A172 (cell line): ENCODE results near the gene ARHGEF7. TPM values are rescaled to one million over a fixed set of nuclear protein-coding genes. Genes with fewer than 3 reads are reported as not detected.
"Not testable (repeated sequence)": the region's sequence is repeated elsewhere in the genome, so short reads cannot be mapped to it uniquely, and the experiment has no call there.

Experiments
- DNase-seq: peaks from one replicate; pipeline ENCODE4 v3.0.0-alpha.2; 2015; ENCODE audit warnings: low spot score
- total RNA-seq: library from RNA; depleted of rRNA; stranded (reverse); fragments of >200 nt; shearing (Covaris generic); gene quantifications from 2 replicates; pipeline ENCODE4 v1.2.3, GENCODE V29; 2014

The ARHGEF7 gene
- total RNA-seq, 1 experiment from 2014 or later: 26.9 TPM

DNA sequence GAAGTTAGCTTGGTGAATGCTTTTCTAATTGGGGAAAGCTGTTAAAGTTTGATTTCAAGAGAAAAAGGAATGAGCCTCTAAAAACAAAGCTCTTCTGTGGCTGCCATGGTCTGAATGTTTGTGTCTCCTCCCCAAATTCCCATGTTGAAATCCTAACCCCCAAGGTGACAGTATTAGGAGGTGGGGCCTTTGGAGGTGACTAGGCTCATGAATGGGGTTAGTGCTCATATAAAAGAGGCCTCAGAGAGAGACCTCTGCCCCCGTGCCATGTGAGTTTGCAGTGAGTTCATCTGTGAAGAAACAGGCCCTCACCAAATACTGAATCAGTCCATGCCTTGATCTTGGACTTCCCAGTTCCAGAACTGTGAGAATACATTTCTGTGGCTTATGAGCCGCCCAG is 56.5 kb downstream of the ARHGEF7 start:
- no peak for DNase-seq

DNA sequence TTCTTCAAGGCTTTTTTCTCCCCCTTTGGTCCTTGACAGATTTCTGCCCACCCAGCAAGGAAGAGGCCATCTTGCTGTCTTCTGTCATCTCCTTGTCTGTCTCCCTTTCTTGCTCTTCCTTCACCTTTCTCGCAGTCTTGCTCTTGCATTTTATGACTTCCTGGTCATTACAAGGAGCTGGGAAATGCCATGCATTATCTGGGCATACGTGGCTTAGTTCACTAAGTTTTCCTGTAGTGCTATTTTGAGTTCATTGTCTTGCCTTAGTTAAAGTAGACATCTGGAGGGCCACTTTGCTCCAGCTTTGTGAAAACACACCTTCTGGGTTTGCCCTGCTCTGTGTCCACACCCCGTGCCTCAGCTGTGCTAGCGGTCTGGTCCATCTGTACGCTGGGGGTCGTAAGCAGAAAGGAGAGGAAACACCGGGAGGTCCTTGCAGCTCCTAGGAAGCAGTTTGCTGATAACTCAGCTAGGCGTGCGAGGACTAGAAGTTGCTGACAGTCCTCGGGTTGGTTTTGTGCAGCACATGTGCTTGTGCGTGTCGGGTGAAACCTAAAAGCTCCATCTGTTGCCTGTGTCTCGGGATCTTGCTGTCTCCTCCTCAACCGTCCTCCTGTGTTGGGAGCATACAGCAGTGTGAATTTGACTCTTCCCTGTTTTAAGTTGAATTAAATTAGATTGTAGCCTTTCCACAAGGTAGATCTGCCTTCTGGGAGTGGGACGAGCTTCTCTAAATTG is 59.4 kb downstream of the ARHGEF7 start:
- DNase-seq: no peak

DNA sequence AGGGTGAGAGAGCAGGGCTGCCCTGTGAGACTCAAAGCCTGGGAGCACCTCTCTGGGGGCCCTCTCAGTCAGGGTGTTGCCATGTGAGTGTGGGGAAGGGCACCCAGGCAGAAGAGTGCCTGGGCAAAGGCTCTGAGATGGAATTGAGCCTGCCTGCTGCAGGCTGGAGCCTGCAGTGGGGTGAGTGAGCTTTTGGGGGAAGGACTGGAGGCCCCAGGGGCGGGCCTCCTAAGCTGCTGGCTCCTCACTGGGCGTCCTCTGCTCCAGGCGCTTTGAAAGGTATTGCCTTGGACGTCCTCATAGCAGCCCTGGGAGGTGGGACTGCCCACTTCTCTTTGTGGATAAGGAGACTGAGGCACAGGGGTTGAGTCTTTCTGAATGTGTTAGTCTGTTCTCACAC is 60.3 kb downstream of the ARHGEF7 start:
- DNase-seq: no peak

DNA sequence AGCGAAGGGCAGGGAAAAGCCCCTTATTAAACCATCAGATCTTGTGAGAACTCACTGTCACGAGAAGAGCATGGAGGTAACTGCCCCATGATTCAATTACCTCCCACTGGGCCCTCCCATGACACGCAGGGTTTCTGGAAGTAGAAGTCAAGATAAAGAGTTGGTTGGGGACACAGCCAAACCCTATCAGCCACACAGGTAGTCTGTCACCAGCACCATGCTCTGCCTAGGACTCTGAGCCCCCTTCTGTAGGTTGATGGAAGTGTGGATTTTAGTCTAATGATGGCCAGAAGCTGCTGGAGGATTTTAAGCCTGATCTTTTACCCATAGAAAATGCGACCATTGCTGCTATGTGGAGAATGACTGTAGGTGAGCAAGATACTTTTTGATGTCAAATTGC is 60.8 kb downstream of the ARHGEF7 start:
- no peak for DNase-seq

DNA sequence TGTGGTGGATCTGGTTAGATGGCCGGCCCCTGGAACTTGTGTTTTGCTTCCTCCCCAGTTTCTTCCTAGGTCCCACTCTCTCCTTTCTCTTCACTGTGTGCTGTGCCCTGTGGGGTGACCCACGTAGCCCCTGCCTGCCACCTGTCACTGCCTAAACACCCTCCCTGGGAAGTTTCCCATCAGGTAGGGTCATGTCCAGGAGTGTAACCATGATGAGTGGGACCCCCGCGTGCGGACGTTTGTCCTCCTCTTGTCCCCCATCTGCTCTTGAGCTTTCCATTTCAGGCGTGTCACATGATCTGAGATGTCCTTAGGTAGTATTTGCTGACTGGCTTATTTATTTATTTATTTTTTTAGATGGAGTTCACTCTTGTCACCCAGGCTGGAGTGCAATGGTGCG is 61.3 kb downstream of the ARHGEF7 start:
- no peak for DNase-seq

DNA sequence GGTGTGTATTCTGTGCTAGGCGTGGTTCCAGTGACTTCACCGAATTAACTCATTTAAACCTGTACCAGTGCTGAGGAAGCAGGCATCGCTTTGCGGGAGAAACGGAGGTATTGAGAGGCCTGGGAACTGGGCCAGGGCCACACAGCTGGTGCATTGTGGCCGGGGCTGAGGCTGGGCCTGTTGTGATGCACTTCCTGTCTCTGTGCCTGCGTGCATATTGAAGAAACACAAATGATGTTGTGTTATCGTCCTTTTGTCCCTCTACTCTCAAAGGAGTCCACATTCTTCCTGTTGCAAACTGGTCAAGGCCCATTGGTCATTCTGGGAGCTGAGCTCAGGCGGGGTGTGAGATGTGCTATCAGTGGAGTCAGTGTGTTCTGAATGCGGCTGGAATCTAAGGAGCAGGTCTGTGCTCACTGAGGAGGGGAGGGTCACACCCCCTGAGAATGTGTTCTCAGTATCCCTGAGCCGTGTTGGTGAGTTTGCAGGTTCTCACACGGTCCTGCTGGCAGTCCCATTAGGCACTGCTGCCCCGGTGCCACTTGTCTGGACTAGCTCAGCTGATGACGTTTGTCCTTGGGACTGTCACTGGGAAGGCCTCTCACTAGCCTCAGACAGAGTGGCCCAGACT is 62.1 kb downstream of the ARHGEF7 start:
- DNase-seq: no peak

DNA sequence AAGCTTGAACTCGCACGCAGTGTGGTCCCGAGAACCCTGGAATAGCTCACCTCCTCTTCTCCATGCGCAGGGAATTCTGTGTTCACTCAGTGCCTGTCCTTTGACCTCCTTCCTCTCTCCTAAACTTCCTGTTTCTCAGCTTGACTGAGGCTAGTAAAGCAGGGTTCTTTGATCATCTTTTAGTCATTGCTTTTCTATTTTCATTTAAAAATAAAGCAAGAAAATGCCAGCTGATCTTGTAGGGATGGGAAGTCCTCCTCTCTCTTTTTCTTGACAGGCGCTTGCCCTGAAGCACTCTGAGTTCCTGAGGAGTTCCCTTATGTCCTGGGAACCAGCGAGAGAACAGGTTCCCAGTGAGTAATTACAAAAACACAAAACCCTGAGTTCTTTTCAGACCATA is 62.8 kb downstream of the ARHGEF7 start:
- DNase-seq: no peak

DNA sequence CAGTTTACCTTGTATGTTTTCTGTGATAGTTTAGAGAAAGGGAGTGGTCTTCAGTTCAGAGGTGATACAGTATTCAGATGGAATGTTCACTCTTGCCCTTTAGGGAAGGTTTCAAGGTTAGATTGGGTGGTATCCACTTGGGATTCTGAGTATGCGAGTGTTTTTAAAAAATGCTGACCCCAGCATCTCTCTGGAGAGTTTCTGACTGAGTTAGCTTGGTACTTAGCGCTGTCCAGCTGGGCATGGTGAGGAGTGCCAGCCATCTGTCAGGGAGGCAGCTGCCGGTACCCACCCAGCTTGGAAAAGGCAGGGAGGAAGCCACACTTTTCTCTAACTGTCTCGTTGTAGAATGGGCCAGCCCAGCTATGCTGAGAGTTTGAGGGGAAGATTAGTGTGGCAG is 63.3 kb downstream of the ARHGEF7 start:
- DNase-seq: no peak

DNA sequence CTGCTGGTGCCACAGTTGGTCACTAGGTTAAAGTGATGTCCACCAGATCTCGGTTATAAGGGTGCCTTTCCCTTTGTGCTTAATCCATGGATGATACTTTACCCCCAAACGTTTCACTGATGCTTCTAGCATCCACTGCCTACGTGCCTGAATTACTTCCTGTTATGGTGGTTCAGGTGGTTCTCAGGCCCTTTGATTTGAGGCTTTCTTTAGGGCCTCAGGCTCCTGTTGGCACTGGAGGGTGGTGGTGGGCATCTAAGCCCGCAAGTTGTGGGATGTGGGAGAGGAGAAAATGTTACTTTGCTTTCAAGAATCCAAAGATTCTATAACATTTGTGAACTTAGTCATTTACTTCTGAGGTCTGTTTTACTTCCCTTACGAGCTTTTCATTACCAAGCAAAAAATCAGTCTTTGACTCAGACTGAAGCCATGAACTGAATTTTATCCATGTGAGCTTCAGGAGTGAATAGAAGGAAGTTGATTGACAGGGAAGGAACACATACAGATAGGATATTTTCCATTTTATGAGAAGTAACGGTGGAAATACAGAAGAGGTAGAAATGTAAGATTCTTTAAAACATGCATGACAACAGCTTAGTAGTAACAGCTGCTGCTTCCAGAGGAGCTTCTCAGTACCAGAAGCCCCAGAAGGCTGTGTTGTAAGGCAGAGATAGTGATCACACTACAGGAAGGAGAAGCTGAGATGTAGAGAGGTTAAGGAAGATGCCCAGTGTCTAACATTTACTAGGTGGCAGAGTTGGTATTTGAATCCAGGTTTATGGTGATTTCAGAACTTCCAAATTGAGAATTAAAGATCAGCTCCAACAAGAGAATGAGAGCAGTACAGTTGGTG is 65.0 kb downstream of the ARHGEF7 start:
- DNase-seq: no peak

DNA sequence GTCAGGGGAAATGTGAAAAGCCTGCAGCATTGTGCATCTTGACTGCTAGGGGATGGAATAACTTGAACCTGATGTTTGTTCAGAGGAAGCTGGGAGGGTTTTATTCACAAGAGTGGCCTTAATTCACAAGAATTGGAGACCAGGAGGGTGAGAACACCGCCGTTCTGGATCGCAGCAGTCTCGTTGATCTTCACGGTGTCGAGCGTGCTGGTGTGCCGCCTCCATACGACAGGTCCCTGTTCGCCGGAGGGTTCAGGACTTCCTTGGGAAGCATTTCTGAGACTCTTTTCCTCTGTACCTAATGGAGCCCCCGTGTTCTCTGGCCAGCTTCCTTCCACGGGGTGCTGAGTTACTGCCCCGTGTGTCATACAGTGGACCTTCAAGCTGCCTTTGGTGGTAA is 66.9 kb downstream of the ARHGEF7 start:
- DNase-seq: no peak

DNA sequence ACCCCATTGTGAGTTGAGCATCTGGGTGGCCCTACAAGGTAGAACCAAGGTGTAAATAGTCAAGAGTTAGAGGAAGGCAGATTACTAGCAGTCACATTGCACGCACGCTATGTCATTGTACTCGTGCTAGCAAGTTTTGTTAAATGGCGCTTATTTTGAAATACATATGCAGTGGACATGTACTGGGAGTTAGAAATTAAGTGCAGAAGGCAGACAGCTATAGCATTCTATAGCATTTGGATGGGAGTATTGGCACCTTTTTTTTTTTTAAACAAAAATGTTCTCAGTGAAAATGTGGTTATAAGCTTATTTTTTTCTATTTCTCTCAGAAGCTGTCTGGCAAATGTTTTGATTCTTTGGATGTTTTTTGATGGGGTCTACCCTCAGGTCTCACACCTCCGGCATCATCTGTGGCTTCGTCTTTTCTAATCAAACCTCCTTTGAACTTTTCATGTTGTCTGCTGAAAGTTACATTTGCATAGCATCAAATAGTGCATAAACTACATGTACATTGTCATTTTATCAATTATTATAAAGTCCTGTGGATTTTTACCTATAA is 68.1 kb downstream of the ARHGEF7 start:
- no peak for DNase-seq

DNA sequence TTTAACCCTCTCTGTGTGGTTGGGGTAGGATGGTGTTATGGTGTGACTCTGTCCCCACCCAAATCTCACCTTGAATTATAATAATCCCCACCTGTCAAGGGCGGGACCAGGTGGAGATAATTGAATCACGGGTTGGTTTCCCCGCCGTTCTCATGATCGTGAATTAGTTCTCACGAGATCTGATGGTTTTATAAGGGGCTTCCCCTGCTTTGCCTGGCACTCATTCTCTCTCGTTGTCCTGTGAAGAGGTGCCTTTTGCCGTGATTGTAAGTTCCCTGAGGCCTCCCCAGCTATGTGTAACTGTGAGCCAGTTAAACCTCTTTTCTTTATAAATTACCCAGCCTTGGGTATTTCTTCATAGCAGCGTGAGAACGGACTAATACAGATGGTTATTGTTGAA is 68.8 kb downstream of the ARHGEF7 start:
- no peak for DNase-seq

DNA sequence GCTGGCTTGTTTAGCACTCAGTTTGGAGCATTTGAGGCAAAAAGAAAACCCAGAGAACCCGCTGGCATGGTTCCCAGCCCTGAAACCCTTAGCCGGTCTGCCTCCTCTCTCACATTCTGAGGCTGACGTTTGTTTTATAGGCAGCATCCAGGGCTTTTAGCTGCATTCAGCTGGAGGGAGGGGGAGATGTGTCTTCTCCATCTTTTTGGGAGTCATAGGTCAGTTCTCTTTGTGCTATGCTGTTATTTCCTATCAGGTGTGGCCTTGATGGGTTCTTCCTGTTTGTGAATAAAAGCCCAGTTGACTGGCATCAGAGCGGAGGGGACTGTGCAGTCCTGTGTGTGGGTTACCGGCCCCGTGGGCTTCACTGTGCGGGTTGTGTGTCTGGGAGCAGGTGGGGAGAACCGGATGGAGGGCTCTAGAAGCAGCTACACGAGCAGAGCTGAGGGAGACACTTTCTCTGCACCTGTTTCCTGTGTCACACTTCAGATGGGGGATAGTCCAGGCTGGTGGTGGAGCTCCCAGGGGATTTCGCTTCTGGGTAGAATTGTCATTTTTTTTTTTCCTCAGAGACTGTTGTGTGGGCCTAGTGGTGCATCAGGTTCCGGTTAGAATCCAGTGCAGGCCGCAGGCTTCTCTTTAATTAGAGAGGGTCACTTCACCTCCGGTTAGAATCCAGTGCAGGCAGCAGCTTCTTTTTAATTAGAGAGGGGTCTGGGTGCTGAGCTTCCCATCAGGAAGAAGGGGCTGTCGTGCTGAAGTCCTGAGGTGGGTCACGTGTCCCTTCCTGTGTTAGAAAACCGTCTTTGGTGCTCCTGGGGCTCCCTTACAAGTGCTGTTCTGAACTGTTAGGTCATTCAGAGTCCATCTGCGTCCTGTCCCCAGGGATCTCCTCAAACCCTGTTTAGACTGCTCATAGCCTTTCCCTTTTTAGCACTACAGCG is 69.6 kb downstream of the ARHGEF7 start:
- DNase-seq: no peak

DNA sequence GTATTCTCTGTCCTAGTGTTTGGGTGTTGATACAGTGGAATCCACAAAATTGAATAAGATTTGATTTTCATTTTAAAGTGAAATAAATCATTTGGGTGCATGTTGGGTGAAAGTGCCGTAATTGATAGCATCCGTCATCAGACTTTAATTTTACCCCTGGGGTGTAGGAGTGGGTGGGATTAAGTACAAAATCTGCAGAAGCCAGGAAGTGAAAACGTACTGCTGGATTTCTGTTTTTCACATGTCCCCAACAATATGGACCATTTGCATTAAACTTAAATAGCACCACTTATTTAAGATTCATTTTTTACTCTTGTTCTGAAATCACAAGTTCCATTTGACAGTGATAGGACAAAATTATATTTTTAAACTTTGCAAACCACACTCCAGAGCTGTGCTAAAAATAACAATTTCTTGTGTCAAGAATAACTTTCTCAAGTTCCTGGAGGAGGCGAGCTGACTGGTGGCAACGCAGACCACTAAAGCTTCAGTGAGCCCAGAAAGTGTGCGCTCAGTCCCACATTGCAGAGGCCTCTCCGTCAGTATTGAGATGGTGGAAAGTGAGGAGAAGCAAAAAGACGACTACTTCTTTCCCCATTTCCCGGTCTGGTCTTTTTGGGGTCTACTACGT is 71.3 kb downstream of the ARHGEF7 start:
- no peak for DNase-seq

DNA sequence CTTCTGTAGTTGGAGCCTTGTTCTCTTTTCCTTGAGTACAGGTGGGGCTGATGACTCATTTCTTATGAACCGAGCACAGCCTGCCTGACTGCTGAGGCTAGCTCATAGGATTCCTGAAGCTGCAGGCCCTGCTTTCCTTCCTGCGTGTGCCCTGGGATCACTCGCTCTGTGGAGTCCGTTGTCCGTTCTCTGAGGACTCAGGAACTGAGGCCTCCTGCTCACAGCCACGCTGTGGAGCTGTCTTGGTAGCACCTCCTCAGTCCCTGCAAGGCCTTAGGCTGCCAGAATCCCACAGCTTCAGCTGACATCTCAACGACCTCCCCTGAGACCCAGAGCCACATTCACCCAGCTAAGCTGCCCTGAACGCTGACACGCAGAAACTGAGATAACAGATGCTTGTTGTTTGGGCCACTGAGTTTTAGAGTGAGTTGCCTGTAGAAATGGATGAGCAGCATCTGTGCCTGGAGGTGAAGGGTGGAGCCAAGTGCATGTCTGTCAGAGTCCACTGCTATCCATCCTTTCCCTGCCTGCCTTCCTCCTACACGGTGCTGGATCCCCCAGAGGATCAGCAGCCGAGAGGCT is 72.9 kb downstream of the ARHGEF7 start:
- peak; percentile 56 for DNase-seq

DNA sequence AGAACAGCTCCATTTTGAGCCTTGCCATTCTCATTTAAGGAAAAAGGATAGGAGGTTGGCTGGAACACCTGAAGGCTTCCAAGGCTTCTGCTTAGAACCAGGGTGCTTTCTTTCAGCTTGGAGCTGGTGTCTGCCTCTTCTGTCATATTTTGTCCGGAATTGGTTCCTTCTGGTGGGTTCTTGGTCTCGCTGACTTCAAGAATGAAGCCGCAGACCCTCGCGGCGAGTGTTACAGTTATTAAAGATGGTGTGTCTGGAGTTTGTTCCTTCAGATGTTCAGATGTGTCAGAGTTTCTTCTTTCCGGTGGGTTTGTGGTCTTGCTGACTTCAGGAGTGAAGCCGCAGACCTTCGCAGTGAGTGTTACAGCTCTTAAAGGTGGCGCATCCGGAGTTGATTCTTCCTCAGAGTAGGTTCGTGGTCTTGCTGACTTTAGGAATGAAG is 74.0 kb downstream of the ARHGEF7 start:
- not testable (repeated sequence) for DNase-seq

DNA sequence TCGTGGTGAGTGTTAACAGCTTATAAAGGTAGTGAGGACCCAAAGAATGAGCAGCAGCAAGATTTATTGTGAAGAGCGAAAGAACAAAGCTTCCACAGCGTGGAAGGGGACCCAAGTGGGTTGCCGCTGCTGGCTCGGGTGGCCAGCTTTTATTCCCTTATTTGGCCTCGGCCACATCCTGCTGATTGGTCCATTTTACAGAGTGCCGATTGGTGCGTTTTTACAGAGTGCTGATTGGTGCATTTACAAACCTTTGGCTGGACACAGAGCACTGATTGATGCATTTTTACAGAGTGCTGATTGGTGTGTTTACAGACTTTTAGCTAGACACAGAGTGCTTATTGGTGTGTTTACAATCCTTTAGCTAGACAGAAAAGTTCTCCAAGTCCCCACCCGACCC is 74.4 kb downstream of the ARHGEF7 start:
- not testable (repeated sequence) for DNase-seq

DNA sequence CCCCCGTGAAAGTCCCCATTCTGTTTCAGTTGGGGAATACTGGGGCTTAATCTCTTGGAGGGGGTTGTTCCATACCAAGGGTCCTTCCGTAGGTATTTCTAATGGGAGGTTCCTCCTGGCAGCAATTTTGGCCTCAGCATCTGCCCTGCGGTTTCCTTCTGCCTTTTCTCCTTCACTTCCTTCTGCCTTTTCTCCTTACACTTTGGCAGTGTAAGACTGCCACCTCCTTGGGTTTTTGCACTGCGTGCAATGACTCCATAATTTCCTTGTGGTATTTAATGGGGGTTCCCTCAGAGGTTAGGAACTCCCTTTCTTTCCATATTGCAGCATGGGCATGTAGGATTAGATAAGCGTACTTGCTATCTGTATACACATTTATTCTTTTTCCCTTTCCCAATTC is 78.1 kb downstream of the ARHGEF7 start:
- DNase-seq: not testable (repeated sequence)

DNA sequence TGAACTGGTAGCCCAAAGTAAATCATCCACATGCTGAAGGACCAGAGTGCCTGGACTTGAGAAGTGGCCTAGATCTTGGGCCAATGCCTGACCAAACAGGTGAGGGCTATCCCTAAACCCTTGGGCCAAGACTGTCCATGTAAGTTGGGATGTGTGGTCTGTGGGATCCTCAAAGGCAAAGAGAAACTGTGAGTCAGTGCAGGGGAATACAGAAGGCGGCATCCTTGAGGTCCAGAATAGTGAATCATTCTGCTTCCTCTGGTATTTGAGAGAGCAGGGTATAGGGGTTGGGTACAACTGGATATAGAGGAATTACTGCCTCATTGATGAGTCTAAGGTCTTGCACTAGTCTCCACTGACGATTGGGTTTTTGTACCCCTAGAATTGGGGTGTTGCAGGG is 79.5 kb downstream of the ARHGEF7 start:
- DNase-seq: peak; percentile 85

DNA sequence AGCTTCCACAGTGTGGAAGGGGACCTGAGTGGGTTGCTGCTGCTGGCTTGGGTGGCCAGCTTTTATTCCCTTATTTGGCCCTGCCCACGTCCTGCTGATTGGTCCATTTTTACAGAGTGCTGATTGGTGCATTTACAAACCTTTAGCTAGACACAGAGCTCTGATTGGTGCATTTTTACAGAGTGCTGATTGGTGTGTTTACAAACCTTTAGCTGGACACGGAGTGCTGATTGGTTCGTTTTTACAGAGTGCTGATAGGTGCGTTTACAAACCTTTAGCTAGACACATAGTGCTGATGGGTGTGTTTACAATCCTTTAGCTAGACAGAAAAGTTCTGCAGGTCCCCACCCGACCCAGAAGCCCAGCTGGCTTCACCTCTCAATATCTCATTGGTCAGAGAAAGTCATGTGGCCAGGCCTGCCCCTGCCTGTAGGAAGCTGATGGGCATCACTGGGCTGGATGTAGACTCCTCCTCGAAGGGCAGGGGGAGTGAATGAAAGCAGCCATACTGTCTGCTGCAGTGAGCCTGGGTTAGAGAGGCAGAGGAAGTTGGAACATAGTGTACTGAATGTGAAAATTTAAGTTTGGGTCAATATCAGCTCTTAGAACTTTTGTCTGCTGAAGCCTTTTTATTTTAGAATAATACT is 83.7 kb downstream of the ARHGEF7 start:
- DNase-seq: not testable (repeated sequence)
